Measurements from ENCODE around the gene GNB1L. TPM values are rescaled to one million over a fixed set of nuclear protein-coding genes. Genes with fewer than 3 reads are reported as not detected.

The GNB1L gene
- total and polyA plus RNA-seq, 7 experiments from 2014 or later = 4.2 to 20.8 (median 10.6) TPM

DNA sequence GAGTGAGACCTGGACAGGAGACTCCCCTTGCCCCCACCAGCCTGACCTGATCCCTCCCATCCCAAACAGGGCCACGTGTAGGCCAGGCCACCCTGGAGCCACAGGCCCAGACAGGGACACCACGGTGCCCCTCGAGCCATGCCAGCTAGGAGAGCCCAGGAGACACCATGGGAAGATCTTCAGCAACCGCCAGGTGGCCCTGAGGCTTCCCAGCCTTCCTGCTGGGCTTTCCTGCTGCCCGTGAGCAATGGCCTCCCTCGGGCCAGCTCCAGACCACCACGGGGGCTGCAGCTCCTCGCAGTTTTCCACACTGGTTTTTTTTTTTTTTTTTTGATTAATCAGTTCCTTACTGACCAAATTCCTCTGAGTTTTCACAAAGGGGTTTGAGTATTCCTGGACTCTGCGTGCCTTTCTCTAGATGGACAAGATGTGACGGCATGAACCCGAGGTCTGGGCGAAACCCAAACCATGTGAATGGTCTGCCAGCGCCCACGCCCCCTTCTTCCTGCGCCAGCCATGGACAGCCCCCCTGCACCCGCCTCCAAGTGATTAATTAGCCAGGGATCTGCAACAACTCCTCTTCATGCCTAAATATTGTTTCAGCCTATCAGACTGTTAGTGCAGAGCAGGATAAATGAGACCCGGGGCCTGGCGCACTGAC is 53.2 kb downstream of the GNB1L start:
- H3K36me3 ChIP-seq (ENCODE audit: control insufficient read depth in 2 of 3, insufficient read depth in 3 of 3, low read length in 3 of 3) = peaks cover 0 to 60% (median 0%) of the 10 kb centered on the region in 3 experiments
- no peak for ATAC-seq
- Mint-ChIP-seq H3K4me1 (peaks cover 0 to 6% (median 3%) of the 10 kb centered on the region in 7 donors), H3K36me3 (peaks cover 0 to 25% (median 8%) of the 10 kb centered on the region in 5 donors), H3K9me3 (no peaks in the 10 kb centered on the region), H3K27me3 (no peaks in the 10 kb centered on the region), H3K4me3 (no peak overlapping the region), H3K27ac (no peak overlapping the region)
- H3K4me1 ChIP-seq (ENCODE audit: control insufficient read depth in 2 of 2, insufficient read depth in 2 of 2, low read length in 2 of 2) = no peaks in the 10 kb centered on the region
- no peak overlapping the region for H3K27ac ChIP-seq (ENCODE audit: low read depth, low read length)
- no peak for DNase-seq
- no peak overlapping the region for H3K4me3 ChIP-seq (ENCODE audit: low read length)
- intact Hi-C loops (cut with micrococcal nuclease) = no loop called here
- H3K9me3 ChIP-seq (ENCODE audit: control insufficient read depth in 2 of 3, low read length in 3 of 3) = no peaks in the 10 kb centered on the region
- POLR2A ChIA-PET = no interaction called here
- CTCF ChIA-PET = no interaction called here
- no peaks in the 10 kb centered on the region for H3K27me3 ChIP-seq (ENCODE audit: control insufficient read depth in 2 of 2, insufficient read depth in 2 of 2, low read length in 2 of 2)

DNA sequence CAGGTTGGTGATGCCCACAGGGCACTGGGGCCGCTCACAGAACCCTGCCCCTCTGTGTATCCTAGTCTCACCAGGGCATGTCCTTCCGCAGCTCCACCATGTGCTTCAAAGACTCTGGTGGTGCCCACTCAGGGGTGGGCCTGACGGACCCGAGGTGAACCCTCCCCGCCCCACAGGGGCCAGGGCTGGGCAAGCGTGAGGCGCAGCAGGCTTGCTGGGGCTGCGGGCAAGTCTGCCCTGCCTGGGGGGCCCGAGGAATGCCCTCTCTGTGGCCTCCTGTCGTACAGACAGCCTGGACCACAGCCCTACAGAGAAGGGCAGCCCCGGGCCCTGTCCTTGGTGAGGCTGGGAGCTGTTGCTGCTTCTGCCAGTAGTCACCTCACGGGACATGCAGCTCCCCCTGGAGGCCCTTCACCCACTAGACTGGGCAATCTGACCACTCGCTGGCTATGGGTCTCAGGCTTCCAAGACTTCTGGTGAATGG is 53.9 kb downstream of the GNB1L start:
- Mint-ChIP-seq H3K27ac (no peak overlapping the region), H3K36me3 (peaks cover 0 to 26% (median 8%) of the 10 kb centered on the region in 5 donors), H3K4me1 (peaks cover 0 to 9% (median 6%) of the 10 kb centered on the region in 7 donors), H3K4me3 (no peak overlapping the region), H3K9me3 (no peaks in the 10 kb centered on the region), H3K27me3 (no peaks in the 10 kb centered on the region)
- ATAC-seq = no peak
- peaks cover 0 to 54% (median 0%) of the 10 kb centered on the region in 3 experiments for H3K36me3 ChIP-seq (ENCODE audit: control insufficient read depth in 2 of 3, insufficient read depth in 3 of 3, low read length in 3 of 3)
- ChIA-PET POLR2A (no interaction called here), CTCF (no interaction called here)
- H3K4me1 ChIP-seq (ENCODE audit: control insufficient read depth in 2 of 2, insufficient read depth in 2 of 2, low read length in 2 of 2) = peaks cover 0 to under 1% of the 10 kb centered on the region in 2 donors
- H3K4me3 ChIP-seq (ENCODE audit: low read length) = no peak overlapping the region
- no peak for DNase-seq
- H3K27ac ChIP-seq (ENCODE audit: low read depth, low read length) = no peak overlapping the region
- no peaks in the 10 kb centered on the region for H3K27me3 ChIP-seq (ENCODE audit: control insufficient read depth in 2 of 2, insufficient read depth in 2 of 2, low read length in 2 of 2)
- no peaks in the 10 kb centered on the region for H3K9me3 ChIP-seq (ENCODE audit: control insufficient read depth in 2 of 3, low read length in 3 of 3)
- intact Hi-C loops (cut with micrococcal nuclease) = no loop called here

- H3K9me3 Mint-ChIP-seq = no peaks in the 10 kb centered on the region
- intact Hi-C loops (cut with micrococcal nuclease) = no loop called here
Observed at GRCh38 chr22:19800306-19800705, 54.4 kb downstream of the GNB1L start.

DNA sequence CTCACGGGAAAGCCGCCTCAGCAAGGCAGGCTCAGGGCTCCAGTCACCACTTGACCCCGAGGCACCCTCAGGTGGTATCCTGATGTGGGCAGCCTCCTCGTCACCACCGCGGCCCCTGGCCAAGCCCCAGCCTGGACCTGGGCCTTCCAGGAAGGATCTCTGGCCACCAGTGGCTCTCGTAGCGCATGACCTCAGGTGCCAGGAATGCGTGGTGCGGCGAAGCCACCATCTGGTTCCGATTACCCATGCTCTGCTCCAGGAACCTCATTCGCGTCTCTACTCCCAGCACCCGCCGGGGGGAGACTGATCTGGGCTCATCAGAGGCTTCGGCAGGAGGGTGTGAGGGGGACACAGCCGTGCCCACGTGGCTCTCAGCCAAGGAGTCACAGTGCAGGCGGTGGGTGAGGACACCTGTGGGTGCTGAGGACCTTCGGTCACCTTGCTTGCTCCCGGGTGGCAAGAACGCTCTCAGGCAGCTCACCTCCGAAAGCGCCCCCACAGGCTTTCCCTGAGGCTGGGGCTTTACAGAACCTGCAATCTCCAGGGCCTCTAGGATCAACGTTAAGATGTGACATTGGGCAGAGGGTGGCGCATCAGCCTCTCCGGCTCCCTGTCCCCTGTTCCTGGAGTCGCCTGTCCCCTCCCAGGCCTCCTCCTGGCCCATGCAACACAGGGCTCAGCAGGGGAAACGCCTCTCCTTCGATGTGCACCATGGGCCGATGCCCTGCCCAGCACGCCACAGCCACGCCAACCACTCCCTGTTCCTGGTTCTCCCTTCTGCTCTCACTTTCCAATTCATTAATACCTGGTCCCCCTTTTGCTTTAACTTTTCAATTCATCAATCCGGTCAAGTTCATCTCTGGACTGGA is 55.1 kb downstream of the GNB1L start:
- intact Hi-C loops (cut with micrococcal nuclease) = no loop called here
- no peaks in the 10 kb centered on the region for H3K9me3 Mint-ChIP-seq
- Histone ChIP-seq H3K4me3 (ENCODE audit: low read length) (no peak overlapping the region), H3K9me3 (ENCODE audit: control insufficient read depth in 2 of 3, low read length in 3 of 3) (no peaks in the 10 kb centered on the region), H3K27me3 (ENCODE audit: control insufficient read depth in 2 of 2, insufficient read depth in 2 of 2, low read length in 2 of 2) (no peaks in the 10 kb centered on the region), H3K27ac (ENCODE audit: low read depth, low read length) (no peak overlapping the region), H3K36me3 (ENCODE audit: control insufficient read depth in 2 of 3, insufficient read depth in 3 of 3, low read length in 3 of 3) (peaks cover 0 to 48% (median 0%) of the 10 kb centered on the region in 3 experiments), H3K4me1 (ENCODE audit: control insufficient read depth in 2 of 2, insufficient read depth in 2 of 2, low read length in 2 of 2) (peaks cover 0 to 6% of the 10 kb centered on the region in 2 donors)
- no peak overlapping the region for H3K4me3 Mint-ChIP-seq
- DNase-seq = no peak
- no peaks in the 10 kb centered on the region for H3K27me3 Mint-ChIP-seq
- peaks cover 0 to 20% (median 18%) of the 10 kb centered on the region in 7 donors for H3K4me1 Mint-ChIP-seq
- CTCF ChIA-PET = no interaction called here
- peaks cover 0 to 29% (median 10%) of the 10 kb centered on the region in 5 donors for H3K36me3 Mint-ChIP-seq
- ATAC-seq = no peak
- no peak overlapping the region for H3K27ac Mint-ChIP-seq
- POLR2A ChIA-PET = no interaction called here

More at GRCh38 chr22:19800306-19800705, 54.4 kb downstream of the GNB1L start:
- no peaks in the 10 kb centered on the region for H3K9me3 ChIP-seq (ENCODE audit: control insufficient read depth in 2 of 3, low read length in 3 of 3)
- H3K27me3 ChIP-seq (ENCODE audit: control insufficient read depth in 2 of 2, insufficient read depth in 2 of 2, low read length in 2 of 2) = no peaks in the 10 kb centered on the region
- H3K27ac ChIP-seq (ENCODE audit: low read depth, low read length) = no peak overlapping the region
- no peak overlapping the region for H3K4me3 ChIP-seq (ENCODE audit: low read length)
- DNase-seq = no peak
- ChIA-PET POLR2A (no interaction called here), CTCF (no interaction called here)
- no peak overlapping the region for H3K27ac Mint-ChIP-seq
- peaks cover 0 to 28% (median 8%) of the 10 kb centered on the region in 5 donors for H3K36me3 Mint-ChIP-seq
- H3K4me1 ChIP-seq (ENCODE audit: control insufficient read depth in 2 of 2, insufficient read depth in 2 of 2, low read length in 2 of 2) = peaks cover 0 to 5% of the 10 kb centered on the region in 2 donors
- peaks cover 0 to 53% (median 0%) of the 10 kb centered on the region in 3 experiments for H3K36me3 ChIP-seq (ENCODE audit: control insufficient read depth in 2 of 3, insufficient read depth in 3 of 3, low read length in 3 of 3)
- no peak overlapping the region for H3K4me3 Mint-ChIP-seq
- H3K4me1 Mint-ChIP-seq = peaks cover 0 to 14% (median 11%) of the 10 kb centered on the region in 7 donors
- ATAC-seq = no peak
- no peaks in the 10 kb centered on the region for H3K27me3 Mint-ChIP-seq

DNA sequence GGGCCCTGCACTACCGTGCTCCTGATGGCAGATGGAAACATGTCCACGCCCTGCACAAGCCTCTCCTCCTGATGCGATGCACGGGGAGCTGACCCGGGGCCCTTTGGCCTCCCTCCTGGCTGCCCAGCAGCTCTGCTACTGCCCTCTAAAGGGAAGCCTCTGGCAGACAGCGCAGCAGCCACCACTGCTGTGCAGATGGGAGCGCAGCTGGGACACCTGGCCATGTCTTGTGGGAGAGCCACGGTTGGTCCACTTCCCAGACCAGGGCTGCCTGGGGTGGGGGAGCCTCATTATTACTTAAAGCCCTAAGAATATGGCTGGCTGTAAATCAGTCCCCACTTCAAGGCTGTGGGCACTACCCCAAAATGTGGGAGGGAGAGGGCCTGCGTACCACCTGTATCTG is 55.8 kb downstream of the GNB1L start:
- H3K9me3 Mint-ChIP-seq = peaks cover 0 to under 1% (median 0%) of the 10 kb centered on the region in 11 donors
- DNase-seq (no peak), ATAC-seq (no peak)
- CTCF ChIA-PET = no interaction called here
- intact Hi-C loops (cut with micrococcal nuclease) = no loop called here
- H3K4me1 Mint-ChIP-seq = peaks cover 0 to 26% (median 18%) of the 10 kb centered on the region in 7 donors
- H3K27ac ChIP-seq (ENCODE audit: low read depth, low read length) = no peak overlapping the region
- POLR2A ChIA-PET = no interaction called here
- H3K4me1 ChIP-seq (ENCODE audit: control insufficient read depth in 2 of 2, insufficient read depth in 2 of 2, low read length in 2 of 2) = peaks cover 0 to 6% of the 10 kb centered on the region in 2 donors
- no peaks in the 10 kb centered on the region for H3K27me3 ChIP-seq (ENCODE audit: control insufficient read depth in 2 of 2, insufficient read depth in 2 of 2, low read length in 2 of 2)
- H3K4me3 Mint-ChIP-seq = no peak overlapping the region
- peaks cover 0 to 35% (median 15%) of the 10 kb centered on the region in 5 donors for H3K36me3 Mint-ChIP-seq
- no peak overlapping the region for H3K27ac Mint-ChIP-seq
- H3K4me3 ChIP-seq (ENCODE audit: low read length) = no peak overlapping the region
- H3K27me3 Mint-ChIP-seq = no peaks in the 10 kb centered on the region
- no peaks in the 10 kb centered on the region for H3K9me3 ChIP-seq (ENCODE audit: control insufficient read depth in 2 of 3, low read length in 3 of 3)
- peaks cover 0 to 45% (median 0%) of the 10 kb centered on the region in 3 experiments for H3K36me3 ChIP-seq (ENCODE audit: control insufficient read depth in 2 of 3, insufficient read depth in 3 of 3, low read length in 3 of 3)

GRCh38 chr22:19798003-19798665 is 56.5 kb downstream of the GNB1L start:
- Mint-ChIP-seq H3K9me3 (peaks cover 0 to 9% (median 0%) of the 10 kb centered on the region in 11 donors), H3K4me1 (peaks cover 0 to 26% (median 18%) of the 10 kb centered on the region in 7 donors), H3K27ac (no peak overlapping the region), H3K4me3 (no peak overlapping the region), H3K27me3 (no peaks in the 10 kb centered on the region), H3K36me3 (peaks cover 0 to 43% (median 22%) of the 10 kb centered on the region in 5 donors)
- no peak for DNase-seq
- ChIA-PET CTCF (no interaction called here), POLR2A (no interaction called here)
- Histone ChIP-seq H3K27me3 (ENCODE audit: control insufficient read depth in 2 of 2, insufficient read depth in 2 of 2, low read length in 2 of 2) (no peaks in the 10 kb centered on the region), H3K27ac (ENCODE audit: low read depth, low read length) (no peak overlapping the region), H3K36me3 (ENCODE audit: control insufficient read depth in 2 of 3, insufficient read depth in 3 of 3, low read length in 3 of 3) (peaks cover 0 to 43% (median 0%) of the 10 kb centered on the region in 3 experiments), H3K4me1 (ENCODE audit: control insufficient read depth in 2 of 2, insufficient read depth in 2 of 2, low read length in 2 of 2) (peaks cover 0 to 6% of the 10 kb centered on the region in 2 donors), H3K9me3 (ENCODE audit: control insufficient read depth in 2 of 3, low read length in 3 of 3) (peaks cover 0 to 4% (median 0%) of the 10 kb centered on the region in 3 experiments), H3K4me3 (ENCODE audit: low read length) (no peak overlapping the region)
- ATAC-seq = no peak
- intact Hi-C loops (cut with micrococcal nuclease) = no loop called here
